ENCODE results near the gene APOBEC3B. TPM values are rescaled to one million over a fixed set of nuclear protein-coding genes. Genes with fewer than 3 reads are reported as not detected.
"Not testable (repeated sequence)": the region's sequence is repeated elsewhere in the genome, so short reads cannot be mapped to it uniquely, and the experiment has no call there.

APOBEC3B gene
- total RNA-seq, 1 experiment from 2014 or later: not detected

DNA sequence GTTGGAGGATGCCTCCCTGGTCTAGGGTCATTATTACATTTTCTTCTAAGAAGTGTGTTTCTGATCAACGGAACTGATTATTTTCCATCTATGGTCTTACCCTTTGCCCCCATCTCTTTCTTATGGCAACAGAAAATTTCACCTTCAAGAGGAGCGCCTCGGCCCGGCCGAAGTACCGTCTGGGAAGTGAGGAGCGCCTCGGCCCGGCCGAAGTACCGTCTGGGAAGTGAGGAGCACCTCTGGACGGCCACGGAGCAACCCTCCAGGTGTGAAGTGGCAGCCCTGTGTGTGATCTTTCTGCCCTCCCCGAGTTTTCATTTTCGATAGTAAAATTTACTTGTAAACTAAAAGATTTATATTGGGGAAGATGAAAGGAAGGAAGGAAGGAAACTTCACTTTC, 28.8 kb downstream of the APOBEC3B start:
- Histone ChIP-seq H3K9me3 (ENCODE audit: low read length) (no peaks in the 10 kb centered on the region), H3K27me3 (ENCODE audit: low read length) (no peaks in the 10 kb centered on the region), H3K4me2 (ENCODE audit: low read depth, low read length, poor library complexity, severe bottlenecking) (no peak overlapping the region), H3K79me2 (ENCODE audit: low read length) (peaks cover 5% of the 10 kb centered on the region; the same call in 1 of the 2 replicates), H3K36me3 (ENCODE audit: insufficient read depth, low read length) (no peaks in the 10 kb centered on the region), H3K4me3 (ENCODE audit: low read length) (no peak overlapping the region), H3K4me1 (ENCODE audit: low read length) (peaks cover 6% of the 10 kb centered on the region), H3K27ac (ENCODE audit: low read length) (no peak overlapping the region), H3K9ac (ENCODE audit: low read length) (no peak overlapping the region), H2AFZ (ENCODE audit: low read length) (no peak overlapping the region), H4K20me1 (ENCODE audit: insufficient read depth, low read depth, low read length) (no peaks in the 10 kb centered on the region), H3K9me2 (replicated peaks; ENCODE audit: insufficient read depth, low read length) (no peaks in the 10 kb centered on the region)
- DNase-seq: no peak

GRCh38 chr22:39012533-39013511, 30.7 kb downstream of the APOBEC3B start:
- Histone ChIP-seq H3K27ac (ENCODE audit: low read length) (no peak overlapping the region), H3K4me3 (ENCODE audit: low read length) (no peak overlapping the region), H3K36me3 (ENCODE audit: insufficient read depth, low read length) (no peaks in the 10 kb centered on the region), H3K9me3 (ENCODE audit: low read length) (no peaks in the 10 kb centered on the region), H2AFZ (ENCODE audit: low read length) (no peak overlapping the region), H3K9ac (ENCODE audit: low read length) (no peak overlapping the region), H3K4me2 (ENCODE audit: low read depth, low read length, poor library complexity, severe bottlenecking) (no peak overlapping the region), H3K9me2 (replicated peaks; ENCODE audit: insufficient read depth, low read length) (no peaks in the 10 kb centered on the region), H3K79me2 (ENCODE audit: low read length) (peaks cover 5% of the 10 kb centered on the region; the same call in 1 of the 2 replicates), H3K4me1 (ENCODE audit: low read length) (peaks cover 6% of the 10 kb centered on the region), H4K20me1 (ENCODE audit: insufficient read depth, low read depth, low read length) (no peaks in the 10 kb centered on the region), H3K27me3 (ENCODE audit: low read length) (no peaks in the 10 kb centered on the region)
- no peak for DNase-seq

- peak overlapping the region; percentile 75; the same call in 1 of the 2 replicates for H3K4me3 ChIP-seq (ENCODE audit: low read length)
- H3K9me3 ChIP-seq (ENCODE audit: low read length); H3K9me2 ChIP-seq (replicated peaks; ENCODE audit: insufficient read depth, low read length); H3K79me2 ChIP-seq (ENCODE audit: low read length); H4K20me1 ChIP-seq (ENCODE audit: insufficient read depth, low read depth, low read length); H3K4me1 ChIP-seq (ENCODE audit: low read length); H3K27me3 ChIP-seq (ENCODE audit: low read length); H3K27ac ChIP-seq (ENCODE audit: low read length); H3K36me3 ChIP-seq (ENCODE audit: insufficient read depth, low read length): not testable (repeated sequence)
- H3K4me2 ChIP-seq (ENCODE audit: low read depth, low read length, poor library complexity, severe bottlenecking): peak overlapping the region; percentile 75
- DNase-seq: peak; percentile 34
- H2AFZ ChIP-seq (ENCODE audit: low read length): peak overlapping the region; percentile 75; the same call in 1 of the 2 replicates
- peak overlapping the region; percentile 83 for H3K9ac ChIP-seq (ENCODE audit: low read length)
Measured at GRCh38 chr22:39013561-39013941, 31.4 kb downstream of the APOBEC3B start.

DNA sequence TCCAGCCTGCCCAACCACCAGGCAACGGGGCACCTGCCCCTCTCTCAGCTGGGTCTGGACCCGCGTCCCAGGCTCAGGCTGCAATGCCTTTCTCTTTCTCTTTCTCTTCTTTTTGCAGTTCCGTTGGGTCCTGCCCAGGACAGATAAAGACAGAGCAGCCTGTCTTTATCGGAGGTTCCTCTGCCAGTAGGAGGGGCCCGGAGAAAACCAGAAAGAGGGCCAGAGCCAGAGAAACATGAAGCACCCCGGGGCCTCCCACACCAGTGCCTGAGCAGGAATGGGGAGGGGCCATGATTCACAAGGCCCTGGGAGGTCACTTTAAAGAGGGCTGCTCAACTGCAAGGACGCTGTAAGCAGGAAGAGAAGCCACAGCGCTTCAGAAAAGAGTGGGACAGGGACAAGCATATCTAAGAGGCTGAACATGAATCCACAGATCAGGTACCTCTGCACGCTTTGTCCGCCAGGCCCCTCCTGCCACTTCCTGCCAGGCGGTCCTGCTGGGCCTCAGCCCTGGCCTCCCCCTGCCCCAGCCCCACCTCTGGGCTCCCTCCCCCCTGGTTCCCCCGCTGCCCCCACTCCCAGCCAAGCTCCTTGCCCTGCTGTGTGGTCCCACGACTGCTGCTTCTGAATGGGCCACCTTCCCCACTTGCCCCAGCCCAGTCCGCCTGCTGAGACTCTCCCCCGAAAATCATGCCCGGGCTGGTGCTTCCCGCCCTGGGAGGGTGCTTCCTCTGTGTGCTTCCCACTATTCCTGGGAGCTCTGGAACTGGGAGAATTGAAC, 32.0 kb downstream of the APOBEC3B start, which contains the start of gene APOBEC3C:
TSS of gene APOBEC3C (plus strand) at position 316 of the 781 bp plus-strand sequence. CDS start at position 422, 106 bp downstream.
- H3K9me3 ChIP-seq (ENCODE audit: low read length): no peaks in the 10 kb centered on the region
- no peaks in the 10 kb centered on the region for H3K27me3 ChIP-seq (ENCODE audit: low read length)
- peaks cover 6% of the 10 kb centered on the region for H3K4me1 ChIP-seq (ENCODE audit: low read length)
- H3K36me3 ChIP-seq (ENCODE audit: insufficient read depth, low read length): no peaks in the 10 kb centered on the region
- peak within 1 kb of the TSS; percentile 83 for H3K9ac ChIP-seq (ENCODE audit: low read length)
- no peaks in the 10 kb centered on the region for H4K20me1 ChIP-seq (ENCODE audit: insufficient read depth, low read depth, low read length)
- H3K9me2 ChIP-seq (replicated peaks; ENCODE audit: insufficient read depth, low read length): no peaks in the 10 kb centered on the region
- peaks cover 5% of the 10 kb centered on the region; the same call in 1 of the 2 replicates for H3K79me2 ChIP-seq (ENCODE audit: low read length)
- peak within 1 kb of the TSS; percentile 75 for H3K4me3 ChIP-seq (ENCODE audit: low read length)
- H3K27ac ChIP-seq (ENCODE audit: low read length): no peak within 1 kb of the TSS
- H2AFZ ChIP-seq (ENCODE audit: low read length): peak within 1 kb of the TSS; percentile 75
- peak; percentile 81 for DNase-seq
- peak within 1 kb of the TSS; percentile 75 for H3K4me2 ChIP-seq (ENCODE audit: low read depth, low read length, poor library complexity, severe bottlenecking)

- peak overlapping the region; percentile 75 for H3K4me2 ChIP-seq (ENCODE audit: low read depth, low read length, poor library complexity, severe bottlenecking)
- H3K36me3 ChIP-seq (ENCODE audit: insufficient read depth, low read length); H3K79me2 ChIP-seq (ENCODE audit: low read length); H3K9me3 ChIP-seq (ENCODE audit: low read length); H3K27ac ChIP-seq (ENCODE audit: low read length); H4K20me1 ChIP-seq (ENCODE audit: insufficient read depth, low read depth, low read length); H3K9me2 ChIP-seq (replicated peaks; ENCODE audit: insufficient read depth, low read length); H3K27me3 ChIP-seq (ENCODE audit: low read length); H3K4me1 ChIP-seq (ENCODE audit: low read length): not testable (repeated sequence)
- peak overlapping the region; percentile 83 for H3K9ac ChIP-seq (ENCODE audit: low read length)
- H2AFZ ChIP-seq (ENCODE audit: low read length): peak overlapping the region; percentile 75
- peak; percentile 51 for DNase-seq
- H3K4me3 ChIP-seq (ENCODE audit: low read length): peak overlapping the region; percentile 75
Measured at GRCh38 chr22:39014723-39015121, 32.6 kb downstream of the APOBEC3B start.

GRCh38 chr22:39016592-39016991, 34.4 kb downstream of the APOBEC3B start:
- Histone ChIP-seq H3K4me1 (ENCODE audit: low read length) (peaks cover 11% of the 10 kb centered on the region), H3K36me3 (ENCODE audit: insufficient read depth, low read length) (no peaks in the 10 kb centered on the region), H3K79me2 (ENCODE audit: low read length) (peaks cover 5% of the 10 kb centered on the region; the same call in 1 of the 2 replicates), H4K20me1 (ENCODE audit: insufficient read depth, low read depth, low read length) (no peaks in the 10 kb centered on the region), H3K9ac (ENCODE audit: low read length) (no peak overlapping the region), H3K27ac (ENCODE audit: low read length) (no peak overlapping the region), H3K4me3 (ENCODE audit: low read length) (no peak overlapping the region), H3K9me3 (ENCODE audit: low read length) (no peaks in the 10 kb centered on the region), H3K9me2 (replicated peaks; ENCODE audit: insufficient read depth, low read length) (no peaks in the 10 kb centered on the region), H3K27me3 (ENCODE audit: low read length) (no peaks in the 10 kb centered on the region), H3K4me2 (ENCODE audit: low read depth, low read length, poor library complexity, severe bottlenecking) (no peak overlapping the region), H2AFZ (ENCODE audit: low read length) (no peak overlapping the region)
- no peak for DNase-seq

DNA sequence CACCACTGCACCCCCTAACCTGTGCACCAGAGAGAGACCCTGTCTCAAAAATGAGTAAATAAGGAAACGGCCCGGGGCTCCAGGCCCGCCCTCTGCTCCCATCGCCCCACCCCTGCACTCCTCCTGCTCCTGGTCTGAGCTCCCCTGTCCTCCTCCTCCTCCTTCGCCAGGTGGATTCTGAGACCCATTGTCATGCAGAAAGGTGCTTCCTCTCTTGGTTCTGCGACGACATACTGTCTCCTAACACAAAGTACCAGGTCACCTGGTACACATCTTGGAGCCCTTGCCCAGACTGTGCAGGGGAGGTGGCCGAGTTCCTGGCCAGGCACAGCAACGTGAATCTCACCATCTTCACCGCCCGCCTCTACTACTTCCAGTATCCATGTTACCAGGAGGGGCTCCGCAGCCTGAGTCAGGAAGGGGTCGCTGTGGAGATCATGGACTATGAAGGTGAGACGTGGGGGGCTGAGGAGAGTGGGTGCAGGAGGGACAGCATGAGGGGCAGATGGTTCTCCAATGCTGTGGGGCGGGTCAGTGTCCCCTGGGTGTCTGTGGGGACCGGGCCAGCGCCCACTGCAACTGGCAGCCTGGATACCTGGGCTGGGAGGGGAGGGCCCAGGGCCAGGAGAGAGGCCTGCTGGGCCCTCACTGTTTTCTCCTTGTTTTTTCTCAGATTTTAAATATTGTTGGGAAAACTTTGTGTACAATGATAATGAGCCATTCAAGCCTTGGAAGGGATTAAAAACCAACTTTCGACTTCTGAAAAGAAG, 35.6 kb downstream of the APOBEC3B start:
- Histone ChIP-seq H3K79me2 (ENCODE audit: low read length) (peaks cover 5% of the 10 kb centered on the region; the same call in 1 of the 2 replicates), H3K9me2 (replicated peaks; ENCODE audit: insufficient read depth, low read length) (no peaks in the 10 kb centered on the region), H3K4me1 (ENCODE audit: low read length) (peaks cover 17% of the 10 kb centered on the region), H3K9me3 (ENCODE audit: low read length) (no peaks in the 10 kb centered on the region), H3K4me3 (ENCODE audit: low read length) (no peak overlapping the region), H3K9ac (ENCODE audit: low read length) (no peak overlapping the region), H2AFZ (ENCODE audit: low read length) (no peak overlapping the region), H3K4me2 (ENCODE audit: low read depth, low read length, poor library complexity, severe bottlenecking) (no peak overlapping the region), H4K20me1 (ENCODE audit: insufficient read depth, low read depth, low read length) (no peaks in the 10 kb centered on the region), H3K36me3 (ENCODE audit: insufficient read depth, low read length) (no peaks in the 10 kb centered on the region), H3K27ac (ENCODE audit: low read length) (no peak overlapping the region), H3K27me3 (ENCODE audit: low read length) (no peaks in the 10 kb centered on the region)
- peak; percentile 21 for DNase-seq

All from Karpas-422 (cell line).